DND-41 (cell line): ENCODE data around the gene RNF38.

Experiments
- EZH2 ChIP-seq: IDR thresholded peaks from 3 replicates; pipeline ENCODE4 v1.6.1; 2012; ENCODE audit warnings: borderline replicate concordance, low read depth, mild to moderate bottlenecking, moderate library complexity, low read length, inconsistent platforms; ENCODE audit not compliant: severe bottlenecking
- TF ChIP-seq, protein P1 (sequence below): IDR thresholded peaks from 2 replicates; pipeline ENCODE4 v1.5.1; 2012; ENCODE audit warnings: borderline replicate concordance, low read length, moderate library complexity, mild to moderate bottlenecking; ENCODE audit not compliant: poor library complexity, severe bottlenecking; ENCODE audit errors: extremely low read depth

GRCh38 chr9:36444203-36444602, 44.1 kb upstream of the RNF38 start:
- TF ChIP-seq, protein P1, sequence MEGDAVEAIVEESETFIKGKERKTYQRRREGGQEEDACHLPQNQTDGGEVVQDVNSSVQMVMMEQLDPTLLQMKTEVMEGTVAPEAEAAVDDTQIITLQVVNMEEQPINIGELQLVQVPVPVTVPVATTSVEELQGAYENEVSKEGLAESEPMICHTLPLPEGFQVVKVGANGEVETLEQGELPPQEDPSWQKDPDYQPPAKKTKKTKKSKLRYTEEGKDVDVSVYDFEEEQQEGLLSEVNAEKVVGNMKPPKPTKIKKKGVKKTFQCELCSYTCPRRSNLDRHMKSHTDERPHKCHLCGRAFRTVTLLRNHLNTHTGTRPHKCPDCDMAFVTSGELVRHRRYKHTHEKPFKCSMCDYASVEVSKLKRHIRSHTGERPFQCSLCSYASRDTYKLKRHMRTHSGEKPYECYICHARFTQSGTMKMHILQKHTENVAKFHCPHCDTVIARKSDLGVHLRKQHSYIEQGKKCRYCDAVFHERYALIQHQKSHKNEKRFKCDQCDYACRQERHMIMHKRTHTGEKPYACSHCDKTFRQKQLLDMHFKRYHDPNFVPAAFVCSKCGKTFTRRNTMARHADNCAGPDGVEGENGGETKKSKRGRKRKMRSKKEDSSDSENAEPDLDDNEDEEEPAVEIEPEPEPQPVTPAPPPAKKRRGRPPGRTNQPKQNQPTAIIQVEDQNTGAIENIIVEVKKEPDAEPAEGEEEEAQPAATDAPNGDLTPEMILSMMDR, result no peak
- TF ChIP-seq EZH2, result no peak
